CD4-positive, CD25-positive, alpha-beta regulatory T cell (primary cell): ENCODE results near the gene ARHGEF39. TPM values are rescaled to one million over a fixed set of nuclear protein-coding genes. Genes with fewer than 3 reads are reported as not detected.
A peak's percentile ranks its signal among the peaks of the same experiment; 100 is the strongest.

Source experiments
- ATAC-seq, 2 donors: fragments of 150-1000 bp; cut with Tn5 transposase; one replicate each; pipeline ENCODE4 v1.10.0; 2021; ENCODE audit warnings: low read depth in 2 of 2, moderate number of reproducible peaks in 2 of 2, moderate library complexity in 1 of 2
- DNase-seq, 3 donors: peaks; one replicate each; pipeline versions ENCODE4 v3.0.0 to v3.0.0-alpha.2; 2012 to 2022; ENCODE audit warnings: mixed read lengths in 1 of 3
- H3K27ac ChIP-seq: one replicate; pipeline ENCODE4 v1.7.0; 2013; ENCODE audit warnings: mild to moderate bottlenecking, low read length; ENCODE audit not compliant: insufficient read depth, poor library complexity, severe bottlenecking
- H3K27me3 ChIP-seq: one replicate; pipeline ENCODE4 v1.7.0; 2013; ENCODE audit warnings: low read length; ENCODE audit not compliant: control insufficient read depth, insufficient read depth
- H3K36me3 ChIP-seq: one replicate; pipeline ENCODE4 v1.7.0; 2013; ENCODE audit warnings: mild to moderate bottlenecking, low read length, moderate library complexity; ENCODE audit not compliant: control insufficient read depth, insufficient read depth
- H3K4me1 ChIP-seq: 2 replicates; pipeline ENCODE4 v1.7.0; 2013; ENCODE audit warnings: mild to moderate bottlenecking, low read length; ENCODE audit not compliant: insufficient read depth, control insufficient read depth, poor library complexity, severe bottlenecking
- H3K4me3 ChIP-seq: one replicate; pipeline ENCODE4 v1.7.0; 2013; ENCODE audit warnings: low read depth, mild to moderate bottlenecking, low read length, moderate library complexity
- H3K9me3 ChIP-seq, 2 experiments: 1 replicate in 1 of 2; 2 replicates in 1 of 2; pipeline ENCODE4 v1.7.0; 2013; ENCODE audit warnings: low read length in 2 of 2, mild to moderate bottlenecking in 1 of 2, moderate library complexity in 1 of 2; ENCODE audit not compliant: control insufficient read depth in 2 of 2
- H3K27ac Mint-ChIP-seq, 3 donors: one replicate each; pipeline ENCODE4 v1.8.0; 2020 to 2022; ENCODE audit warnings: mild to moderate bottlenecking in 3 of 3, mixed read lengths in 3 of 3, moderate library complexity in 2 of 3
- H3K27me3 Mint-ChIP-seq: one replicate; pipeline ENCODE4 v1.8.0; 2022; ENCODE audit warnings: mild to moderate bottlenecking, mixed read lengths
- H3K36me3 Mint-ChIP-seq: one replicate; pipeline ENCODE4 v1.8.0; 2020; ENCODE audit warnings: mixed read lengths
- H3K4me1 Mint-ChIP-seq, 4 donors: one replicate each; pipeline ENCODE4 v1.8.0; 2020 to 2022; ENCODE audit warnings: mixed read lengths in 4 of 4, mild to moderate bottlenecking in 1 of 4
- H3K4me3 Mint-ChIP-seq, 4 donors: one replicate each; pipeline ENCODE4 v1.8.0; 2020 to 2022; ENCODE audit warnings: mild to moderate bottlenecking in 4 of 4, mixed read lengths in 4 of 4, moderate library complexity in 3 of 4
- H3K9me3 Mint-ChIP-seq, 7 donors: one replicate each; pipeline ENCODE4 v1.8.0; 2020 to 2022; ENCODE audit warnings: mixed read lengths in 7 of 7, mild to moderate bottlenecking in 3 of 7, moderate library complexity in 2 of 7
- polyA plus RNA-seq, 4 donors: library from polyadenylated mRNA; unstranded; fragments of 300-500 nt; fragmentation: Illumina TruSeq; gene quantifications; one replicate each; pipeline ENCODE4 v1.2.3, GENCODE V29; 2021
- total RNA-seq: library from RNA; stranded (reverse); gene quantifications from one replicate; pipeline ENCODE4 v1.2.3, GENCODE V29; 2022

The ARHGEF39 gene
- total and polyA plus RNA-seq, 5 donors from 2014 or later = 0.36 to 0.84 (median 0.44) TPM

- Mint-ChIP-seq H3K4me1 (peaks cover 14 to 76% (median 51%) of the 10 kb centered on the region in 4 donors), H3K4me3 (peak overlapping the region in 1 of 4 donors; percentile 98), H3K27ac (peak overlapping the region; percentile 9 to 73 (median 20)), H3K36me3 (peaks cover 7% of the 10 kb centered on the region), H3K9me3 (peaks cover 0 to 1% (median 0%) of the 10 kb centered on the region in 7 donors), H3K27me3 (peaks cover 17% of the 10 kb centered on the region)
- no peak overlapping the region for H3K27ac ChIP-seq
- H3K4me3 ChIP-seq = no peak overlapping the region
- no peaks in the 10 kb centered on the region for H3K9me3 ChIP-seq
- H3K36me3 ChIP-seq = peaks cover 5% of the 10 kb centered on the region
- H3K27me3 ChIP-seq = no peaks in the 10 kb centered on the region
- DNase-seq (no peak), ATAC-seq (no peak)
- H3K4me1 ChIP-seq = peaks cover 54% of the 10 kb centered on the region
These were observed 12.2 kb downstream of the ARHGEF39 start for GRCh38 chr9:35652829-35653209.

GRCh38 chr9:35651956-35652828 lies 12.8 kb downstream of the ARHGEF39 start:
- DNase-seq = no peak
- ATAC-seq = no peak

GRCh38 chr9:35650341-35651158 lies 14.4 kb downstream of the ARHGEF39 start, which contains the start of gene SIT1:
Gene SIT1, minus strand, starts transcription at chr9:35650931. Its CDS starts 78 bp downstream, at chr9:35650853.
- DNase-seq = peak; percentile 32 to 73 (median 43)
- Mint-ChIP-seq H3K9me3 (peaks cover 0 to 2% (median 0%) of the 10 kb centered on the region in 7 donors), H3K27me3 (peaks cover 12% of the 10 kb centered on the region), H3K4me1 (peaks cover 0 to 77% (median 47%) of the 10 kb centered on the region in 4 donors), H3K36me3 (peaks cover 5% of the 10 kb centered on the region), H3K27ac (peak within 1 kb of the TSS; percentile 93 to 99 (median 98)), H3K4me3 (peak within 1 kb of the TSS; percentile 96 to 100 (median 97))
- Histone ChIP-seq H3K27ac (peak within 1 kb of the TSS; percentile 93), H3K27me3 (no peaks in the 10 kb centered on the region), H3K36me3 (peaks cover 5% of the 10 kb centered on the region), H3K4me3 (peak within 1 kb of the TSS; percentile 88), H3K4me1 (peaks cover 66% of the 10 kb centered on the region), H3K9me3 (no peaks in the 10 kb centered on the region)
- ATAC-seq = no peak

More at GRCh38 chr9:35651956-35652828, 12.8 kb downstream of the ARHGEF39 start:
- Histone ChIP-seq H3K9me3 (no peaks in the 10 kb centered on the region), H3K27ac (peak overlapping the region; percentile 93), H3K27me3 (no peaks in the 10 kb centered on the region), H3K36me3 (peaks cover 5% of the 10 kb centered on the region), H3K4me1 (peaks cover 55% of the 10 kb centered on the region), H3K4me3 (no peak overlapping the region)
- peaks cover 10 to 76% (median 53%) of the 10 kb centered on the region in 4 donors for H3K4me1 Mint-ChIP-seq
- H3K9me3 Mint-ChIP-seq = no peaks in the 10 kb centered on the region
- H3K27ac Mint-ChIP-seq = peak overlapping the region in 2 of 3 donors; percentile 88 to 91
- H3K27me3 Mint-ChIP-seq = peaks cover 14% of the 10 kb centered on the region
- H3K36me3 Mint-ChIP-seq = peaks cover 5% of the 10 kb centered on the region
- H3K4me3 Mint-ChIP-seq = peak overlapping the region; percentile 96 to 100 (median 97)

GRCh38 chr9:35649431-35650340 lies 15.3 kb downstream of the ARHGEF39 start:
- Mint-ChIP-seq H3K27me3 (peaks cover 12% of the 10 kb centered on the region), H3K9me3 (peaks cover 0 to 2% (median 0%) of the 10 kb centered on the region in 7 donors), H3K27ac (peak overlapping the region; percentile 93 to 99 (median 98)), H3K36me3 (peaks cover 5% of the 10 kb centered on the region), H3K4me1 (peaks cover under 1 to 82% (median 45%) of the 10 kb centered on the region in 4 donors), H3K4me3 (peak overlapping the region; percentile 96 to 100 (median 97))
- peaks cover 5% of the 10 kb centered on the region for H3K36me3 ChIP-seq
- H3K4me1 ChIP-seq = peaks cover 70% of the 10 kb centered on the region
- peak; percentile 17 to 75 (median 55) for DNase-seq
- H3K27me3 ChIP-seq = no peaks in the 10 kb centered on the region
- H3K27ac ChIP-seq = peak overlapping the region; percentile 93
- no peaks in the 10 kb centered on the region for H3K9me3 ChIP-seq
- no peak for ATAC-seq
- H3K4me3 ChIP-seq = peak overlapping the region; percentile 88

GRCh38 chr9:35646533-35647265 lies 18.3 kb downstream of the ARHGEF39 start:
- Mint-ChIP-seq H3K4me3 (peak overlapping the region; percentile 96 to 100 (median 97)), H3K27ac (peak overlapping the region; percentile 95 to 98 (median 98)), H3K27me3 (peaks cover 12% of the 10 kb centered on the region), H3K36me3 (peaks cover 5% of the 10 kb centered on the region), H3K9me3 (peaks cover 0 to 2% (median 0%) of the 10 kb centered on the region in 7 donors), H3K4me1 (peaks cover 4 to 72% (median 45%) of the 10 kb centered on the region in 4 donors)
- Histone ChIP-seq H3K4me3 (peak overlapping the region; percentile 90), H3K4me1 (peaks cover 64% of the 10 kb centered on the region), H3K9me3 (no peaks in the 10 kb centered on the region), H3K27me3 (no peaks in the 10 kb centered on the region), H3K27ac (peak overlapping the region; percentile 93), H3K36me3 (peaks cover 5% of the 10 kb centered on the region)
- peak; percentile 86 to 90 for ATAC-seq
- peak; percentile 87 to 96 (median 93) for DNase-seq

GRCh38 chr9:35646153-35646532 lies 18.9 kb downstream of the ARHGEF39 start:
- peak overlapping the region; percentile 96 to 100 (median 97) for H3K4me3 Mint-ChIP-seq
- DNase-seq (peak in 1 of 3 donors; percentile 62), ATAC-seq (no peak)
- no peaks in the 10 kb centered on the region for H3K27me3 ChIP-seq
- peak overlapping the region; percentile 93 for H3K27ac ChIP-seq
- H3K27ac Mint-ChIP-seq = peak overlapping the region; percentile 95 to 98 (median 98)
- H3K9me3 ChIP-seq = no peaks in the 10 kb centered on the region
- peaks cover 4 to 67% (median 43%) of the 10 kb centered on the region in 4 donors for H3K4me1 Mint-ChIP-seq
- peaks cover 5% of the 10 kb centered on the region for H3K36me3 ChIP-seq
- H3K27me3 Mint-ChIP-seq = peaks cover 12% of the 10 kb centered on the region
- H3K4me3 ChIP-seq = peak overlapping the region; percentile 90
- H3K4me1 ChIP-seq = peaks cover 59% of the 10 kb centered on the region
- H3K9me3 Mint-ChIP-seq = peaks cover 0 to 2% (median 0%) of the 10 kb centered on the region in 7 donors
- H3K36me3 Mint-ChIP-seq = peaks cover 5% of the 10 kb centered on the region
